Suprapubic skin (tissue), 4 donors: ENCODE data around the gene CABP4.

Experiments
- EP300 ChIP-seq: sonication (generic); formaldehyde crosslinking; IDR thresholded peaks from one replicate; pipeline ENCODE4 v1.6.1; 2017; ENCODE audit warnings: antibody characterized with exemption
- POLR2A ChIP-seq, 2 donors: fragments of 450-650 bp; IDR thresholded peaks; one replicate each; pipeline ENCODE4 v1.6.1; 2017; ENCODE audit warnings: antibody characterized with exemption in 2 of 2, mild to moderate bottlenecking in 2 of 2, moderate library complexity in 2 of 2
- POLR2AphosphoS5 ChIP-seq, 3 donors: sonication (generic); formaldehyde crosslinking; IDR thresholded peaks; one replicate each; pipeline ENCODE4 v1.6.1; 2017; ENCODE audit warnings: antibody characterized with exemption in 3 of 3
- TF ChIP-seq, protein P1 (sequence below), 2 donors: fragments of 200-600 bp in 1 of 2; fragments of 450-650 bp in 1 of 2; sonication (generic) in 1 of 2; IDR thresholded peaks; one replicate each; pipeline ENCODE4 v1.5.1; 2016 to 2019; ENCODE audit warnings: antibody characterized with exemption in 2 of 2, mild to moderate bottlenecking in 1 of 2, moderate library complexity in 1 of 2

DNA sequence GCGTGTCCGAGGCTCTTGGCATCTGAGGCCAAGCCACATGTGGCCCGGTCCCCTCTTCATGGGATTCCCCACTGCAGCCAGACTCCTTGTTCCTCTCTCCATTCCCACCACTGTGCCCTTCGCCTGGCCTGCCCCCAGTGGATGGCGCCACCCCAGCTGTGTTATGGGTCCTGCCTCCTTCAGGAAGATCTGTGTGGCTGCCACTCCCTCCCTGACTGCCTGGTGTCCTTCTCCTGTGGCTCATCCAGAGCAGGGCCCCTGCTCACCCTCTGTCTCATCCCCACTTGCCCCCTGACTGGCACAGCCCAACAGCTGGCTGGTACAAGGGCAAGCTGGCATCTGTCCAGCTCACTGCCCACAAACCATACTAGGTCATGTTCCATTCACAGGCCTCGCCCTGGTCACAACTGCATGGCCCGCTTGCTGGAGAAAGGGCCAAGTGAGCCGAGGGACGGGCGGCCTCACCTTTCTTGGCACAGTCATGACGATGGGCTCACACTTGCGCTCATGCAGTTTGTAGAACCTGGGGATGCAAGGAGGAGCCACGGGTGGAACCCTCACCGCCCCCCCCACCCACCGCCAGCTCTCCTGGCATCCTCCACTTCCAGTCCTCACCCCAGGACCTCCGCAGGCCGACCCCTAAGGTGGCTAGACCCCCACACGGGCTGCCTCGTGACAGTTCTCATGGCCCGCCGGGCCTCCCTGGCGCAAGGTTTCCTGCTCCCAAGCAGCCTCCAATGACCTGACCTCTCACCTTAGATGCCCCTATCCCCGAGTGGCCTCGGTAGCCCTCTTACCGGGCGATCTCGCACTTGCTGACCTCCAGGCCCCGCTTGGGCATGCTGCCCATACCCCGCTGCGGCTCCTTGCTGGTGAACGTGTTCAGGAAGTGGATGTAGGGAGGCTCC is 15.6 kb upstream of the CABP4 start:
- TF ChIP-seq, protein P1, sequence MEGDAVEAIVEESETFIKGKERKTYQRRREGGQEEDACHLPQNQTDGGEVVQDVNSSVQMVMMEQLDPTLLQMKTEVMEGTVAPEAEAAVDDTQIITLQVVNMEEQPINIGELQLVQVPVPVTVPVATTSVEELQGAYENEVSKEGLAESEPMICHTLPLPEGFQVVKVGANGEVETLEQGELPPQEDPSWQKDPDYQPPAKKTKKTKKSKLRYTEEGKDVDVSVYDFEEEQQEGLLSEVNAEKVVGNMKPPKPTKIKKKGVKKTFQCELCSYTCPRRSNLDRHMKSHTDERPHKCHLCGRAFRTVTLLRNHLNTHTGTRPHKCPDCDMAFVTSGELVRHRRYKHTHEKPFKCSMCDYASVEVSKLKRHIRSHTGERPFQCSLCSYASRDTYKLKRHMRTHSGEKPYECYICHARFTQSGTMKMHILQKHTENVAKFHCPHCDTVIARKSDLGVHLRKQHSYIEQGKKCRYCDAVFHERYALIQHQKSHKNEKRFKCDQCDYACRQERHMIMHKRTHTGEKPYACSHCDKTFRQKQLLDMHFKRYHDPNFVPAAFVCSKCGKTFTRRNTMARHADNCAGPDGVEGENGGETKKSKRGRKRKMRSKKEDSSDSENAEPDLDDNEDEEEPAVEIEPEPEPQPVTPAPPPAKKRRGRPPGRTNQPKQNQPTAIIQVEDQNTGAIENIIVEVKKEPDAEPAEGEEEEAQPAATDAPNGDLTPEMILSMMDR (IDR thresholded peaks at IDR 0.05), result no peak
- no peak for TF ChIP-seq EP300
- TF ChIP-seq POLR2AphosphoS5 (IDR thresholded peaks at IDR 0.05), result no peak
- no peak for TF ChIP-seq POLR2A (IDR thresholded peaks at IDR 0.05)
